ENCODE data around the gene CDK8. TPM values are rescaled to one million over a fixed set of nuclear protein-coding genes. Genes with fewer than 3 reads are reported as not detected.

The CDK8 gene
- total and polyA plus RNA-seq, 9 of the 15 experiments (the other 6 are each of a cell fraction or from before 2014, with no cell fraction given) = 11.3 to 33.7 (median 20.3) TPM

DNA sequence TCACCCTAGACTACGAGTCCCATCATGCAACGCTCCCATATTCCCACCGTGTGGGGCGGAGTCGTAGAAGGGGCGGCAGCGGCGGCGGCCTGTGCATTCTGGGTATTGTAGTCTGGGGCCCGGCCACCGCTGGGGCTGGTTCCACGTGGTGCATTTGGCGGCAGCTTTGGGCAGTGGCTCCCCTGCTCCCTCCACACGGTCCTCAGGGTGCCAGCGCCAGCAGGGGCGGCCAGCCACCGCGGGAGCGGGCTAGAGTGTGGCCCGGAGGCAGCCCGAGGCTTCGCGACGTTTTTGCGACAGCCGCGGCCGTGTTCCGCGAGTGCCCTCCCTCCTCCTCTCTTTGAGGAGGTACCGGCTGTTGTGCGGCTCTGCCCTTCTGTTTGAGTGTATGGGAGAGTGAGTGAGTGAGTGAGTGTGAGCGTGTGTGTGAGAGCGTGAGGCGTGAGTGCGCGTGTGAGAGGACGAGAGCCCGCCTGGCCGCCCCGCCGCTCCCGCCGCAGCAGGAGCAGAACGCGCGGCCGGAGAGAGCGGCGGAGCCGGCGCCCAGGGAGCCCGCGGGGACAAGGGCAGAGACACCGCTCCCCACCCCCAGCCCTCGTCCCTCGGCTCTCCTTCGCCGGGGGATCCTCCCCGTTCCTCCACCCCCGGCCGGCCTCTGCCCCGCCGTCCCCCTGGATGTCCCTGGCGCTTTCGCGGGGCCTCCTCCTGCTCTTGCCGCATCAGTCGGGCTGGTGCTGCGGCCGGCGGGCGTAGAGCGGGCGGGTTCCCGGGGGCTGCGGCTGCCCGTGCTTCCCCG lies at the start of gene CDK8 (continued):
- TF ChIP-seq RBM14 (IDR thresholded peaks at IDR 0.05; ENCODE audit: borderline replicate concordance, insufficient read depth, low read depth, low read length) (no peak), ZNF444 (CRISPR knock-in tag; IDR thresholded peaks at IDR 0.05) (no peak), ZNF668 (CRISPR knock-in tag; IDR thresholded peaks at IDR 0.05) (no peak), TCF3 (CRISPR knock-in tag; IDR thresholded peaks at IDR 0.05) (no peak), ZNF695 (CRISPR knock-in tag; IDR thresholded peaks at IDR 0.05) (no peak), KDM5B (IDR thresholded peaks at IDR 0.05; ENCODE audit: insufficient replicate concordance, low read depth, low read length) (peak; percentile 63), PHF20 (IDR thresholded peaks at IDR 0.05; ENCODE audit: partially characterized antibody) (peak; percentile 44), HCFC1 (IDR thresholded peaks at IDR 0.05; ENCODE audit: low read depth, low read length) (peak; percentile 97), ESRRA (IDR thresholded peaks at IDR 0.05; ENCODE audit: borderline replicate concordance, low read depth) (no peak), BRCA1 (IDR thresholded peaks at IDR 0.05) (no peak), BRCA1 (CRISPR knock-in tag; IDR thresholded peaks at IDR 0.05) (no peak), JUNB (CRISPR knock-in tag; conservative IDR thresholded peaks at IDR 0.05) (no peak), STAG1 (CRISPR knock-in tag; IDR thresholded peaks at IDR 0.05; ENCODE audit: borderline replicate concordance) (no peak)
- TF ChIP-seq, protein P1, sequence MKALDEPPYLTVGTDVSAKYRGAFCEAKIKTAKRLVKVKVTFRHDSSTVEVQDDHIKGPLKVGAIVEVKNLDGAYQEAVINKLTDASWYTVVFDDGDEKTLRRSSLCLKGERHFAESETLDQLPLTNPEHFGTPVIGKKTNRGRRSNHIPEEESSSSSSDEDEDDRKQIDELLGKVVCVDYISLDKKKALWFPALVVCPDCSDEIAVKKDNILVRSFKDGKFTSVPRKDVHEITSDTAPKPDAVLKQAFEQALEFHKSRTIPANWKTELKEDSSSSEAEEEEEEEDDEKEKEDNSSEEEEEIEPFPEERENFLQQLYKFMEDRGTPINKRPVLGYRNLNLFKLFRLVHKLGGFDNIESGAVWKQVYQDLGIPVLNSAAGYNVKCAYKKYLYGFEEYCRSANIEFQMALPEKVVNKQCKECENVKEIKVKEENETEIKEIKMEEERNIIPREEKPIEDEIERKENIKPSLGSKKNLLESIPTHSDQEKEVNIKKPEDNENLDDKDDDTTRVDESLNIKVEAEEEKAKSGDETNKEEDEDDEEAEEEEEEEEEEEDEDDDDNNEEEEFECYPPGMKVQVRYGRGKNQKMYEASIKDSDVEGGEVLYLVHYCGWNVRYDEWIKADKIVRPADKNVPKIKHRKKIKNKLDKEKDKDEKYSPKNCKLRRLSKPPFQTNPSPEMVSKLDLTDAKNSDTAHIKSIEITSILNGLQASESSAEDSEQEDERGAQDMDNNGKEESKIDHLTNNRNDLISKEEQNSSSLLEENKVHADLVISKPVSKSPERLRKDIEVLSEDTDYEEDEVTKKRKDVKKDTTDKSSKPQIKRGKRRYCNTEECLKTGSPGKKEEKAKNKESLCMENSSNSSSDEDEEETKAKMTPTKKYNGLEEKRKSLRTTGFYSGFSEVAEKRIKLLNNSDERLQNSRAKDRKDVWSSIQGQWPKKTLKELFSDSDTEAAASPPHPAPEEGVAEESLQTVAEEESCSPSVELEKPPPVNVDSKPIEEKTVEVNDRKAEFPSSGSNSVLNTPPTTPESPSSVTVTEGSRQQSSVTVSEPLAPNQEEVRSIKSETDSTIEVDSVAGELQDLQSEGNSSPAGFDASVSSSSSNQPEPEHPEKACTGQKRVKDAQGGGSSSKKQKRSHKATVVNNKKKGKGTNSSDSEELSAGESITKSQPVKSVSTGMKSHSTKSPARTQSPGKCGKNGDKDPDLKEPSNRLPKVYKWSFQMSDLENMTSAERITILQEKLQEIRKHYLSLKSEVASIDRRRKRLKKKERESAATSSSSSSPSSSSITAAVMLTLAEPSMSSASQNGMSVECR (CRISPR knock-in tag; IDR thresholded peaks at IDR 0.05) = no peak
- TF ChIP-seq, protein P2, sequence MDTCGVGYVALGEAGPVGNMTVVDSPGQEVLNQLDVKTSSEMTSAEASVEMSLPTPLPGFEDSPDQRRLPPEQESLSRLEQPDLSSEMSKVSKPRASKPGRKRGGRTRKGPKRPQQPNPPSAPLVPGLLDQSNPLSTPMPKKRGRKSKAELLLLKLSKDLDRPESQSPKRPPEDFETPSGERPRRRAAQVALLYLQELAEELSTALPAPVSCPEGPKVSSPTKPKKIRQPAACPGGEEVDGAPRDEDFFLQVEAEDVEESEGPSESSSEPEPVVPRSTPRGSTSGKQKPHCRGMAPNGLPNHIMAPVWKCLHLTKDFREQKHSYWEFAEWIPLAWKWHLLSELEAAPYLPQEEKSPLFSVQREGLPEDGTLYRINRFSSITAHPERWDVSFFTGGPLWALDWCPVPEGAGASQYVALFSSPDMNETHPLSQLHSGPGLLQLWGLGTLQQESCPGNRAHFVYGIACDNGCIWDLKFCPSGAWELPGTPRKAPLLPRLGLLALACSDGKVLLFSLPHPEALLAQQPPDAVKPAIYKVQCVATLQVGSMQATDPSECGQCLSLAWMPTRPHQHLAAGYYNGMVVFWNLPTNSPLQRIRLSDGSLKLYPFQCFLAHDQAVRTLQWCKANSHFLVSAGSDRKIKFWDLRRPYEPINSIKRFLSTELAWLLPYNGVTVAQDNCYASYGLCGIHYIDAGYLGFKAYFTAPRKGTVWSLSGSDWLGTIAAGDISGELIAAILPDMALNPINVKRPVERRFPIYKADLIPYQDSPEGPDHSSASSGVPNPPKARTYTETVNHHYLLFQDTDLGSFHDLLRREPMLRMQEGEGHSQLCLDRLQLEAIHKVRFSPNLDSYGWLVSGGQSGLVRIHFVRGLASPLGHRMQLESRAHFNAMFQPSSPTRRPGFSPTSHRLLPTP (IDR thresholded peaks at IDR 0.05; ENCODE audit: borderline replicate concordance, extremely low read depth, insufficient read length) = no peak
- TF ChIP-seq, protein P3, sequence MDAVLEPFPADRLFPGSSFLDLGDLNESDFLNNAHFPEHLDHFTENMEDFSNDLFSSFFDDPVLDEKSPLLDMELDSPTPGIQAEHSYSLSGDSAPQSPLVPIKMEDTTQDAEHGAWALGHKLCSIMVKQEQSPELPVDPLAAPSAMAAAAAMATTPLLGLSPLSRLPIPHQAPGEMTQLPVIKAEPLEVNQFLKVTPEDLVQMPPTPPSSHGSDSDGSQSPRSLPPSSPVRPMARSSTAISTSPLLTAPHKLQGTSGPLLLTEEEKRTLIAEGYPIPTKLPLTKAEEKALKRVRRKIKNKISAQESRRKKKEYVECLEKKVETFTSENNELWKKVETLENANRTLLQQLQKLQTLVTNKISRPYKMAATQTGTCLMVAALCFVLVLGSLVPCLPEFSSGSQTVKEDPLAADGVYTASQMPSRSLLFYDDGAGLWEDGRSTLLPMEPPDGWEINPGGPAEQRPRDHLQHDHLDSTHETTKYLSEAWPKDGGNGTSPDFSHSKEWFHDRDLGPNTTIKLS (IDR thresholded peaks at IDR 0.05; ENCODE audit: borderline replicate concordance, low read depth) = peak; percentile 93; the same call in 1 of the 2 replicates

All from K562 (cell line).